Endothelial cell of umbilical vein (primary cell): Measurements from ENCODE around the gene GALNT9. TPM values are rescaled to one million over a fixed set of nuclear protein-coding genes. Genes with fewer than 3 reads are reported as not detected.

ENCODE experiments used
- BruUV-seq: library from RNA; stranded (reverse); fragments of 400-500 nt; replicated peaks from 2 replicates; lab custom pipeline; 2021; lab: Mats Ljungman, UMichigan
- CTCF ChIA-PET: fragments of 300-600, 350-600 bp; sonication (Branson Sonifier 250); formaldehyde crosslinking; loops from one replicate; lab custom pipeline; 2021; ENCODE audit warnings: antibody characterized with exemption, inconsistent platforms; lab: Charles Lee
- POLR2A ChIA-PET: fragments of 300-600, 350-600 bp; sonication (Branson Sonifier 250); formaldehyde crosslinking; loops from one replicate; lab custom pipeline; 2021; ENCODE audit warnings: antibody characterized with exemption, inconsistent platforms; lab: Charles Lee
- DNase-seq: peaks from one replicate; pipeline ENCODE4 v3.0.0-alpha.2; 2011; ENCODE audit warnings: low read depth, low spot score
- FAIRE-seq: peaks from 2 replicates; lab custom pipeline; 2011; peaks lifted over from hg19 to GRCh38; lab: Jason Lieb, UNC
- H2AFZ ChIP-seq: 2 replicates; pipeline ENCODE4 v1.6.0; 2012; ENCODE audit warnings: low read depth, low read length, control low read depth, inconsistent platforms
- H3K27ac ChIP-seq: 2 replicates; pipeline ENCODE4 v1.5.1; 2011; ENCODE audit warnings: low read depth, mild to moderate bottlenecking, control low read depth, low read length, moderate library complexity; ENCODE audit not compliant: insufficient read depth
- H3K27me3 ChIP-seq, 2 experiments: 2 replicates each; pipeline versions ENCODE4 v1.6.0 to v1.6.1; 2011; ENCODE audit warnings: low read length in 2 of 2, mixed read lengths in 1 of 2; ENCODE audit not compliant: control insufficient read depth in 2 of 2, insufficient read depth in 2 of 2
- H3K36me3 ChIP-seq, 2 experiments: 2 replicates in 1 of 2; 3 replicates in 1 of 2; pipeline ENCODE4 v1.5.1; 2011; ENCODE audit warnings: low read length in 2 of 2, mild to moderate bottlenecking in 1 of 2, moderate library complexity in 1 of 2; ENCODE audit not compliant: control insufficient read depth in 2 of 2, insufficient read depth in 2 of 2; ENCODE audit errors: extremely low read depth in 1 of 2
- H3K4me1 ChIP-seq: 3 replicates; pipeline ENCODE4 v1.5.1; 2011; ENCODE audit warnings: mild to moderate bottlenecking, low read length; ENCODE audit not compliant: control insufficient read depth, insufficient read depth; ENCODE audit errors: extremely low read depth
- H3K4me2 ChIP-seq: 2 replicates; pipeline ENCODE4 v1.6.1; 2011; ENCODE audit warnings: low read length, control low read depth, mixed read lengths; ENCODE audit not compliant: insufficient read depth
- H3K4me3 ChIP-seq, 3 experiments: fragments of 200-600 bp in 1 of 3; sonication (generic), shearing (Covaris generic) in 1 of 3; replicated peaks in 1 of 3; 2 replicates each; pipeline ENCODE4 v1.5.1; 2011 to 2016; ENCODE audit warnings: control low read depth in 3 of 3, low read length in 3 of 3, mild to moderate bottlenecking in 2 of 3, inconsistent platforms in 1 of 3, low read depth in 1 of 3, moderate library complexity in 1 of 3; ENCODE audit not compliant: insufficient read depth in 1 of 3
- H3K79me2 ChIP-seq: 2 replicates; pipeline ENCODE4 v1.6.0; 2012; ENCODE audit warnings: low read length, inconsistent platforms; ENCODE audit not compliant: control insufficient read depth, insufficient read depth
- H3K9ac ChIP-seq: replicated peaks from 2 replicates; pipeline ENCODE3; 2011; ENCODE audit warnings: low read length, control low read depth; ENCODE audit not compliant: insufficient read depth; ENCODE audit errors: extremely low read depth
- H3K9me1 ChIP-seq: replicated peaks from 3 replicates; pipeline ENCODE4 v1.6.0; 2011; ENCODE audit warnings: mild to moderate bottlenecking, low read length; ENCODE audit not compliant: control insufficient read depth, insufficient read depth; ENCODE audit errors: extremely low read depth
- H3K9me3 ChIP-seq: replicated peaks from 2 replicates; pipeline ENCODE4 v1.5.1; 2012; ENCODE audit warnings: low read length, inconsistent platforms; ENCODE audit not compliant: control insufficient read depth, insufficient read depth
- H4K20me1 ChIP-seq: replicated peaks from 2 replicates; pipeline ENCODE3; 2011; ENCODE audit warnings: mild to moderate bottlenecking, low read length; ENCODE audit not compliant: control insufficient read depth, insufficient read depth; ENCODE audit errors: extremely low read depth
- EZH2 ChIP-seq: IDR thresholded peaks from 2 replicates; pipeline ENCODE4 v1.6.1; 2012; ENCODE audit warnings: borderline replicate concordance, low read depth, mild to moderate bottlenecking, moderate library complexity, low read length, inconsistent platforms; ENCODE audit not compliant: severe bottlenecking
- FOS ChIP-seq: IDR thresholded peaks from 2 replicates; pipeline ENCODE4 v1.6.1; 2011; ENCODE audit warnings: mild to moderate bottlenecking, low read length, moderate library complexity, borderline replicate concordance; ENCODE audit not compliant: insufficient read depth
- GATA2 ChIP-seq: IDR thresholded peaks from 2 replicates; pipeline ENCODE4 v1.7.0; 2011; ENCODE audit warnings: low read depth, mild to moderate bottlenecking, moderate library complexity, mixed read lengths, low read length; ENCODE audit not compliant: insufficient read length, insufficient read depth
- JUN ChIP-seq: IDR thresholded peaks from 2 replicates; pipeline ENCODE4 v1.6.1; 2011; ENCODE audit warnings: borderline replicate concordance, low read depth; ENCODE audit not compliant: insufficient read length, insufficient read depth
- MAX ChIP-seq: IDR thresholded peaks from 2 replicates; pipeline ENCODE4 v1.6.1; 2011; ENCODE audit not compliant: insufficient read depth, insufficient read length
- MYC ChIP-seq: IDR thresholded peaks from one replicate; pipeline ENCODE4 v1.6.1; 2011; ENCODE audit warnings: mild to moderate bottlenecking, low read depth, low read length
- POLR2A ChIP-seq: IDR thresholded peaks from 2 replicates; pipeline ENCODE4 v1.6.1; 2012; ENCODE audit warnings: low read depth, mild to moderate bottlenecking, control low read depth, low read length
- POLR2AphosphoS5 ChIP-seq: IDR thresholded peaks from 2 replicates; pipeline ENCODE4 v1.6.1; 2012; ENCODE audit warnings: low read depth, mild to moderate bottlenecking, control low read depth, low read length, moderate library complexity; ENCODE audit not compliant: insufficient read depth
- dilution Hi-C: fragments of 300-500 bp; cut with MboI; formaldehyde crosslinking; loops from one replicate; pipeline ENCODE4 v1.15.0; 2019; ENCODE audit warnings: low sequenced_read_pairs; ENCODE audit not compliant: extremely low pct_ligation_motif_present
- intact Hi-C: fragments of 100-400 bp; cut with micrococcal nuclease; formaldehyde crosslinking; loops from one replicate; pipeline ENCODE4 v1.10.0; 2022
- polyA plus RNA-seq, 4 experiments: library from polyadenylated mRNA; depleted of rRNA in 3 of 4; stranded (reverse) in 3 of 4; unstranded in 1 of 4; fragments of >200 nt; gene quantifications; 2 replicates each; pipeline versions ENCODE4 v1.2.1 to v1.2.3, GENCODE V29; 2011 to 2012; ENCODE audit warnings: missing spikeins in 1 of 4
- total RNA-seq: library from RNA; stranded (reverse); gene quantifications from 2 replicates; pipeline ENCODE4 v1.2.3, GENCODE V29; 2021
- TF ChIP-seq, protein P1 (sequence below), 2 donors: IDR thresholded peaks; 1 replicate in 1 of 2; 2 replicates in 1 of 2; pipeline ENCODE4 v1.5.1; 2011; ENCODE audit warnings: low read length in 2 of 2, mild to moderate bottlenecking in 2 of 2, moderate library complexity in 2 of 2, control low read depth in 1 of 2, inconsistent platforms in 1 of 2, low read depth in 1 of 2; ENCODE audit not compliant: insufficient read depth in 1 of 2; ENCODE audit errors: extremely low read depth in 1 of 2

GALNT9 gene
- total and polyA plus RNA-seq, 2 donors (not counting 3 experiments of a cell fraction or from before 2014, with no cell fraction given), result 0.14 to 0.73 TPM

- TF ChIP-seq POLR2A, result no peak
- TF ChIP-seq, protein P1, sequence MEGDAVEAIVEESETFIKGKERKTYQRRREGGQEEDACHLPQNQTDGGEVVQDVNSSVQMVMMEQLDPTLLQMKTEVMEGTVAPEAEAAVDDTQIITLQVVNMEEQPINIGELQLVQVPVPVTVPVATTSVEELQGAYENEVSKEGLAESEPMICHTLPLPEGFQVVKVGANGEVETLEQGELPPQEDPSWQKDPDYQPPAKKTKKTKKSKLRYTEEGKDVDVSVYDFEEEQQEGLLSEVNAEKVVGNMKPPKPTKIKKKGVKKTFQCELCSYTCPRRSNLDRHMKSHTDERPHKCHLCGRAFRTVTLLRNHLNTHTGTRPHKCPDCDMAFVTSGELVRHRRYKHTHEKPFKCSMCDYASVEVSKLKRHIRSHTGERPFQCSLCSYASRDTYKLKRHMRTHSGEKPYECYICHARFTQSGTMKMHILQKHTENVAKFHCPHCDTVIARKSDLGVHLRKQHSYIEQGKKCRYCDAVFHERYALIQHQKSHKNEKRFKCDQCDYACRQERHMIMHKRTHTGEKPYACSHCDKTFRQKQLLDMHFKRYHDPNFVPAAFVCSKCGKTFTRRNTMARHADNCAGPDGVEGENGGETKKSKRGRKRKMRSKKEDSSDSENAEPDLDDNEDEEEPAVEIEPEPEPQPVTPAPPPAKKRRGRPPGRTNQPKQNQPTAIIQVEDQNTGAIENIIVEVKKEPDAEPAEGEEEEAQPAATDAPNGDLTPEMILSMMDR (IDR thresholded peaks at IDR 0.05; ENCODE audit: extremely low read depth in 1 of 2, insufficient read depth in 1 of 2, low read depth in 1 of 2, low read length in 2 of 2), result no peak
- Histone ChIP-seq H3K36me3 (no peaks in the 10 kb centered on the region), H3K9ac (no peak overlapping the region), H3K4me2 (no peak overlapping the region), H3K27ac (no peak overlapping the region), H4K20me1 (no peaks in the 10 kb centered on the region), H3K27me3 (no peaks in the 10 kb centered on the region), H3K4me3 (no peak overlapping the region), H3K79me2 (no peaks in the 10 kb centered on the region), H2AFZ (no peak overlapping the region), H3K4me1 (no peaks in the 10 kb centered on the region), H3K9me3 (no peaks in the 10 kb centered on the region), H3K9me1 (no peaks in the 10 kb centered on the region)
- intact Hi-C loops, result no loop called here
- DNase-seq, result no peak
- ChIA-PET POLR2A (no interaction called here), CTCF (no interaction called here)
- FAIRE-seq, result no peak
- dilution Hi-C loops, result no loop called here
- no TSS peak for BruUV-seq
Measured at GRCh38 chr12:132347176-132347855, 17.9 kb upstream of the GALNT9 start.

DNA sequence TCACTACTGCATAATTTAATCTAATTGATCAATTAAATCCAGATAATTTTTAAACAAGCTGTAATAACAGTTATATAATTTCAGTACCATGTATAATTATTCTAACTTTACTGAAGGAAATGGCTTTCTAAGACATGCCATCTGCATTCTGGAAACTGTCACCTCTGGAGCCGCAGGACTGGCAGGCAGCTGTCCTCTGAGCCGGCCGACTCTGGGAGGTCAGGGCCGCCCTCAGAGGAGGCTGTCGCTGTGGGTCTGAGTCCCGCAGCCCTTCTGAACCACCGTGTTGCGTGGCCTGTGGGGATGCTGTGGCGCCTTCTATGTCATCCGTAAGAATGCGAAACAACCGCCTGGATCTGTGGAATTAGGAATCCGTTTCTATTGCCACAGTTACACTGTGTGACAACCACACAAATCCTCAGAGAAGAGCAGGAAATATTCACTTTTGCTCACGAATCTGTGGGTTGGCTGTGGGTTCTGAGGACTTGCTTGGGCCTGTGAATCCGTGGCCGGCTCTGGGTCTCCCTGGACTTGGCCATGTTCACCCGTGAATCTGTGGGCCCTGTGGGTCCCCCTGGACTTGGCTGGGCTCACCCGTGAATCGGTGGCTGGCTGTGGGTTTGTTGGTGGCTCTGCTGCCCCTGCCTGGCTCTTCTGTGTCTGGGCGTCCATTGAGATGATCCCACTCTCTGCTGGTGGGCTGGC, 17.2 kb upstream of the GALNT9 start:
- dilution Hi-C loops (no loop called here), intact Hi-C loops (no loop called here)
- Histone ChIP-seq H3K27me3 (no peaks in the 10 kb centered on the region), H3K9ac (no peak overlapping the region), H3K9me3 (no peaks in the 10 kb centered on the region), H2AFZ (no peak overlapping the region), H3K4me1 (no peaks in the 10 kb centered on the region), H3K79me2 (no peaks in the 10 kb centered on the region), H3K4me2 (no peak overlapping the region), H3K4me3 (no peak overlapping the region), H4K20me1 (no peaks in the 10 kb centered on the region), H3K27ac (no peak overlapping the region), H3K36me3 (no peaks in the 10 kb centered on the region), H3K9me1 (no peaks in the 10 kb centered on the region)
- BruUV-seq, result no TSS peak
- DNase-seq (no peak), FAIRE-seq (no peak)
- ChIA-PET POLR2A (no interaction called here), CTCF (no interaction called here)
- TF ChIP-seq, protein P1 (IDR thresholded peaks at IDR 0.05; ENCODE audit: extremely low read depth in 1 of 2, insufficient read depth in 1 of 2, low read depth in 1 of 2, low read length in 2 of 2), result no peak
- TF ChIP-seq GATA2 (no peak), MYC (no peak), JUN (no peak), MAX (no peak), POLR2AphosphoS5 (no peak), EZH2 (no peak), FOS (no peak), POLR2A (no peak)
